ENCODE data around the gene MED12L.

GRCh38 chr3:151234825-151235224 is 149.4 kb downstream of the MED12L start:
- TF ChIP-seq CTCF (IDR thresholded peaks at IDR 0.05) (no peak), POLR2A (IDR thresholded peaks at IDR 0.05) (no peak)

Measured in esophagus squamous epithelium (tissue), 4 donors.